K562 (cell line): ENCODE measurements around the gene TMC2. TPM values are rescaled to one million over a fixed set of nuclear protein-coding genes. Genes with fewer than 3 reads are reported as not detected.

Source experiments
- ATAC-seq: fragments of 200-7000 bp; cut with Tn5 transposase; 3 replicates; pipeline ENCODE4 v1.9.1; 2020; ENCODE audit warnings: moderate library complexity
- BruUV-seq: library from RNA; stranded (reverse); fragments of 400-500 nt; replicated peaks from 2 replicates; lab custom pipeline; 2021; lab: Mats Ljungman, UMichigan
- CTCF ChIA-PET: fragments of 300-600 bp; formaldehyde crosslinking; extraction: SDS; loops from one replicate; lab custom pipeline; 2021; ENCODE audit warnings: low intra/inter-chr PET ratio; lab: Yijun Ruan, JAX
- POLR2A ChIA-PET: fragments of 300-600, 350-650 bp; sonication (Branson Sonifier 250); formaldehyde crosslinking; extraction: SDS; loops from one replicate; lab custom pipeline; 2021; ENCODE audit warnings: antibody characterized with exemption, inconsistent platforms; lab: Yijun Ruan, JAX
- DNase-seq, 4 experiments: peaks; one replicate each; pipeline versions ENCODE4 v3.0.0 to v3.0.0-alpha.2; 2011 to 2018; ENCODE audit warnings: low spot score in 3 of 4, mixed read lengths in 3 of 4; ENCODE audit errors: extremely low read depth in 1 of 4
- FAIRE-seq: peaks from 2 replicates; lab custom pipeline; 2011; peaks lifted over from hg19 to GRCh38; lab: Jason Lieb, UNC
- H2AFZ ChIP-seq: 2 replicates; pipeline ENCODE4 v1.6.0; 2011; ENCODE audit warnings: low read depth, low read length, control low read depth, inconsistent platforms
- H3K27ac ChIP-seq: fragments of 200-600 bp; 3 replicates; pipeline ENCODE4 v1.8.0; 2011; ENCODE audit warnings: low read depth, mild to moderate bottlenecking, control low read depth, inconsistent platforms, low read length, moderate library complexity, mixed read lengths; ENCODE audit errors: extremely low read depth
- H3K27me3 ChIP-seq, 2 experiments: fragments of 300-600 bp in 1 of 2; 2 replicates in 1 of 2; 3 replicates in 1 of 2; pipeline versions ENCODE4 v1.6.0 to v1.8.0; 2011; ENCODE audit warnings: inconsistent platforms in 2 of 2, low read length in 2 of 2, mild to moderate bottlenecking in 1 of 2, mixed read lengths in 1 of 2, moderate library complexity in 1 of 2; ENCODE audit not compliant: control insufficient read depth in 2 of 2, insufficient read depth in 2 of 2
- H3K36me3 ChIP-seq: fragments of 300-600 bp; 3 replicates; pipeline ENCODE4 v1.8.0; 2011; ENCODE audit warnings: mild to moderate bottlenecking, low read length, inconsistent platforms; ENCODE audit not compliant: control insufficient read depth, insufficient read depth
- H3K4me1 ChIP-seq, 2 experiments: fragments of 200-600 bp in 1 of 2; replicated peaks in 1 of 2; 2 replicates in 1 of 2; 3 replicates in 1 of 2; pipeline versions ENCODE4 v1.5.1 to v1.8.0; 2011; ENCODE audit warnings: inconsistent platforms in 2 of 2, low read length in 2 of 2, mild to moderate bottlenecking in 1 of 2, mixed read lengths in 1 of 2, moderate library complexity in 1 of 2; ENCODE audit not compliant: control insufficient read depth in 2 of 2, insufficient read depth in 2 of 2
- H3K4me2 ChIP-seq: 2 replicates; pipeline ENCODE4 v1.6.1; 2011; ENCODE audit warnings: low read length, control low read depth, inconsistent platforms, mixed read lengths; ENCODE audit not compliant: insufficient read depth
- H3K4me3 ChIP-seq: fragments of 200-600 bp; sonication (generic), shearing (Covaris generic); 2 replicates; pipeline ENCODE4 v1.5.1; 2016; ENCODE audit warnings: control low read depth, inconsistent platforms
- H3K79me2 ChIP-seq: fragments of 200-600 bp; 3 replicates; pipeline ENCODE4 v1.8.0; 2011; ENCODE audit warnings: low read length, inconsistent platforms; ENCODE audit not compliant: control insufficient read depth, insufficient read depth
- H3K9ac ChIP-seq, 2 experiments: 2 replicates each; pipeline versions ENCODE4 v1.6.0 to v1.6.1; 2011; ENCODE audit warnings: low read depth in 2 of 2, low read length in 2 of 2, control low read depth in 1 of 2, inconsistent platforms in 1 of 2, mild to moderate bottlenecking in 1 of 2, mixed read lengths in 1 of 2; ENCODE audit not compliant: insufficient read depth in 1 of 2
- H3K9me1 ChIP-seq: one replicate; pipeline ENCODE4 v1.6.0; 2011; ENCODE audit warnings: inconsistent platforms, mild to moderate bottlenecking, low read length, moderate library complexity; ENCODE audit not compliant: control insufficient read depth, insufficient read depth
- H3K9me3 ChIP-seq: replicated peaks from 2 replicates; pipeline ENCODE4 v1.5.1; 2011; ENCODE audit warnings: low read depth, low read length, inconsistent platforms; ENCODE audit not compliant: control insufficient read depth, insufficient read depth
- H4K20me1 ChIP-seq: replicated peaks from 2 replicates; pipeline ENCODE4 v1.6.1; 2011; ENCODE audit warnings: low read length, inconsistent platforms, mixed read lengths; ENCODE audit not compliant: control insufficient read depth, insufficient read depth
- BCLAF1 ChIP-seq, 2 experiments: fragments of 450-650 bp in 1 of 2; IDR thresholded peaks; 2 replicates each; pipeline ENCODE4 v1.6.1; 2011 to 2017; ENCODE audit warnings: low read depth in 2 of 2, antibody characterized with exemption in 1 of 2, borderline replicate concordance in 1 of 2, low read length in 1 of 2, mild to moderate bottlenecking in 1 of 2, mixed read lengths in 1 of 2; ENCODE audit not compliant: control insufficient read depth in 1 of 2
- CAMTA2 ChIP-seq: fragments of 250-450 bp; sonication (Bioruptor Pico); conservative IDR thresholded peaks from 2 replicates; pipeline ENCODE4 v1.5.1; 2022
- CREB1 ChIP-seq, 2 experiments: sonication (generic) in 1 of 2; formaldehyde crosslinking in 1 of 2; IDR thresholded peaks; 2 replicates each; pipeline versions ENCODE4 v1.6.1 to v1.8.0; 2012 to 2022; ENCODE audit warnings: inconsistent platforms in 1 of 2, mild to moderate bottlenecking in 1 of 2, missing genetic modification reagents in 1 of 2, moderate library complexity in 1 of 2
- E2F5 ChIP-seq: sonication (generic); formaldehyde crosslinking; IDR thresholded peaks from 2 replicates; pipeline ENCODE4 v1.8.0; 2022; ENCODE audit warnings: mild to moderate bottlenecking, missing genetic modification reagents
- EP400 ChIP-seq: fragments of 450-650 bp; IDR thresholded peaks from 2 replicates; pipeline ENCODE4 v1.6.1; 2017; ENCODE audit warnings: antibody characterized with exemption, mild to moderate bottlenecking, moderate library complexity
- HNRNPL ChIP-seq: fragments of 200-400 bp; formaldehyde crosslinking; IDR thresholded peaks from 2 replicates; pipeline ENCODE4 v1.6.1; 2017; ENCODE audit warnings: low read depth, mild to moderate bottlenecking, low read length
- STAT5A ChIP-seq: IDR thresholded peaks from 2 replicates; pipeline ENCODE4 v1.6.1; 2012; ENCODE audit warnings: low read length, inconsistent platforms, borderline replicate concordance
- TAF9B ChIP-seq: fragments of 450-650 bp; IDR thresholded peaks from 2 replicates; pipeline ENCODE4 v1.6.1; 2018; ENCODE audit warnings: mild to moderate bottlenecking; ENCODE audit not compliant: partially characterized antibody
- ZBTB5 ChIP-seq: fragments of 450-650 bp; IDR thresholded peaks from 2 replicates; pipeline ENCODE4 v1.6.1; 2017; ENCODE audit warnings: antibody characterized with exemption
- ZNF143 ChIP-seq: sonication (generic); formaldehyde crosslinking; IDR thresholded peaks from 2 replicates; pipeline ENCODE4 v1.9.0; 2022; ENCODE audit warnings: mild to moderate bottlenecking, missing genetic modification reagents
- ZNF253 ChIP-seq: fragments of 250-450 bp; sonication (Bioruptor Pico); conservative IDR thresholded peaks from 2 replicates; pipeline ENCODE4 v1.6.1; 2021; ENCODE audit warnings: mild to moderate bottlenecking
- ZNF280A ChIP-seq: fragments of 450-650 bp; IDR thresholded peaks from 2 replicates; pipeline ENCODE4 v1.6.1; 2018; ENCODE audit warnings: mild to moderate bottlenecking, low read depth; ENCODE audit not compliant: partially characterized antibody
- WGBS: fragments of 100-300 bp; shearing (Covaris generic); methylation state at CpG from one replicate; pipeline ENCODE4 v1.1.6; 2016; ENCODE audit warnings: low coverage, mixed read lengths; ENCODE audit not compliant: insufficient coverage; ENCODE audit errors: missing lambda C conversion rate; 5-methylcytosine and 5-hydroxymethylcytosine counted together
- in situ Hi-C: fragments of 300-500 bp; cut with MboI; formaldehyde crosslinking; loops from 4 replicates; pipeline ENCODE4 v1.15.0; 2018; ENCODE audit warnings: inconsistent platforms, mixed read lengths
- intact Hi-C: fragments of 100-400 bp; cut with micrococcal nuclease; formaldehyde crosslinking; loops from 2 replicates; pipeline ENCODE4 v1.14.2; 2022
- polyA plus RNA-seq, 8 experiments: library from polyadenylated mRNA; depleted of rRNA in 4 of 8; stranded (reverse) in 5 of 8; unstranded in 3 of 8; fragments of >200 nt; fragmentation: Nextera tagmentation in 2 of 8; fragmentation: Illumina TruSeq in 1 of 8; extraction: Ambion mirVana in 2 of 8; extraction: Trizol in 1 of 8; gene quantifications; 2 replicates each; pipeline versions ENCODE4 v1.2.1 to v1.2.3, GENCODE V29; 2011 to 2014; ENCODE audit warnings: inconsistent platforms in 1 of 8, missing spikeins in 1 of 8
- total RNA-seq, 7 experiments: library from RNA; depleted of rRNA in 6 of 7; stranded (reverse); fragments of >200 nt in 6 of 7; fragmentation: Illumina TruSeq in 2 of 7; extraction: Trizol in 2 of 7; gene quantifications; 2 replicates each; pipeline versions ENCODE4 v1.2.1 to v1.2.3, GENCODE V29; 2011 to 2021; ENCODE audit warnings: low replicate concordance in 1 of 7

Gene TMC2
- total and polyA plus RNA-seq, 9 of the 15 experiments (the other 6 are each of a cell fraction or from before 2014, with no cell fraction given): not detected

GRCh38 chr20:2523919-2524708, 12.3 kb upstream of the TMC2 start:
- 4% methylated on average over 20 of the region's 26 CpGs for WGBS
- H2AFZ ChIP-seq: peak overlapping the region; percentile 81
- peak; percentile 79 to 88 (median 83) for DNase-seq
- H3K4me2 ChIP-seq: peak overlapping the region; percentile 84
- peak overlapping the region; percentile 90 to 97 for H3K9ac ChIP-seq
- H3K27ac ChIP-seq: peak overlapping the region; percentile 94
- no peaks in the 10 kb centered on the region for H4K20me1 ChIP-seq
- ChIA-PET CTCF (no interaction called here), POLR2A (interaction anchor here (0.6 to 1.5 kb wide), 9 partner anchors 17 to 755 kb away, joined by 3 to 12 read pairs (median 3); partner anchors contain the start of gene NOP56)
- H3K27me3 ChIP-seq: no peaks in the 10 kb centered on the region
- peak; percentile 61 for FAIRE-seq
- in situ Hi-C loops (loop anchor here (5.0 kb wide), 1 partner anchor 52 kb away; the partner anchor contains the start of gene SNRPB), intact Hi-C loops (loop anchor here (1.0 kb wide), 1 partner anchor 54 kb away; the partner anchor contains the start of gene SNRPB)
- no peaks in the 10 kb centered on the region for H3K9me1 ChIP-seq
- H3K4me1 ChIP-seq: peaks cover 9 to 16% of the 10 kb centered on the region in 2 experiments; a peak in 4 of 5 replicates
- no peaks in the 10 kb centered on the region for H3K9me3 ChIP-seq
- H3K36me3 ChIP-seq: no peaks in the 10 kb centered on the region
- H3K4me3 ChIP-seq: peak overlapping the region; percentile 66
- peaks cover 10% of the 10 kb centered on the region; the same call in 1 of the 3 replicates for H3K79me2 ChIP-seq
- ATAC-seq: peak; percentile 81
- BruUV-seq: no TSS peak
- TF ChIP-seq ZNF143 (CRISPR knock-in tag) (no peak), ZNF280A (no peak), CAMTA2 (no peak), STAT5A (no peak), HNRNPL (no peak), ZBTB5 (no peak), CREB1 (IDR thresholded peaks at IDR 0.05) (no peak), CREB1 (CRISPR knock-in tag; IDR thresholded peaks at IDR 0.05) (0 out of 2 replicates have a peak, but pooled peaks have one; percentile 22), TAF9B (peak; percentile 43), ZNF253 (CRISPR knock-in tag) (no peak), EP400 (no peak), E2F5 (CRISPR knock-in tag) (no peak), BCLAF1 (IDR thresholded peaks at IDR 0.05; ENCODE audit: borderline replicate concordance in 1 of 2, control insufficient read depth in 1 of 2, low read depth in 2 of 2, low read length in 1 of 2) (no peak)
